B cell (primary cell): ENCODE results near the gene FCRL5. TPM values are rescaled to one million over a fixed set of nuclear protein-coding genes. Genes with fewer than 3 reads are reported as not detected.

Source experiments
- ATAC-seq: fragments of 200-7000 bp; cut with Tn5 transposase; one replicate; pipeline ENCODE4 v1.10.0; 2021; ENCODE audit warnings: low read depth, mild to moderate bottlenecking, moderate number of reproducible peaks, moderate library complexity
- CTCF ChIA-PET: fragments of 350-600 bp; sonication (Branson Sonifier 250); formaldehyde crosslinking; loops from one replicate; lab custom pipeline; 2021; ENCODE audit warnings: antibody characterized with exemption, inconsistent platforms; lab: Charles Lee
- POLR2A ChIA-PET: fragments of 350-600 bp; sonication (Branson Sonifier 250); formaldehyde crosslinking; loops from one replicate; lab custom pipeline; 2021; ENCODE audit warnings: antibody characterized with exemption; lab: Charles Lee
- DNase-seq: peaks from one replicate; pipeline ENCODE4 v3.0.0; 2013
- H2AFZ ChIP-seq: 2 replicates; pipeline ENCODE4 v1.6.1; 2012; ENCODE audit warnings: mild to moderate bottlenecking, low read depth, low read length; ENCODE audit not compliant: insufficient read depth, poor library complexity, severe bottlenecking
- H3K27ac ChIP-seq, 2 donors: 1 replicate in 1 of 2; 2 replicates in 1 of 2; pipeline ENCODE4 v1.5.1; 2012 to 2013; ENCODE audit warnings: low read length in 2 of 2, mild to moderate bottlenecking in 2 of 2, moderate library complexity in 1 of 2
- H3K27me3 ChIP-seq, 4 experiments: fragments of 200-600 bp in 1 of 4; sonication (generic) in 1 of 4; replicated peaks in 1 of 4; 1 replicate in 2 of 4; 2 replicates in 2 of 4; pipeline versions ENCODE4 v1.6.1 to v1.7.0; 2013 to 2016; ENCODE audit warnings: low read length in 3 of 4, mild to moderate bottlenecking in 2 of 4, mixed read lengths in 1 of 4, moderate library complexity in 1 of 4; ENCODE audit not compliant: insufficient read depth in 4 of 4, control insufficient read depth in 3 of 4; ENCODE audit errors: control extremely low read depth in 1 of 4
- H3K36me3 ChIP-seq, 2 experiments: replicated peaks in 1 of 2; 1 replicate in 1 of 2; 2 replicates in 1 of 2; pipeline versions ENCODE4 v1.6.1 to v1.7.1; 2013; ENCODE audit warnings: low read length in 1 of 2; ENCODE audit not compliant: insufficient read depth in 2 of 2, control insufficient read depth in 1 of 2; ENCODE audit errors: control extremely low read depth in 1 of 2, extremely low read depth in 1 of 2
- H3K4me1 ChIP-seq, 2 donors: fragments of 200-600 bp in 1 of 2; sonication (generic) in 1 of 2; 1 replicate in 1 of 2; 2 replicates in 1 of 2; pipeline versions ENCODE4 v1.5.1 to v1.6.1; 2013 to 2017; ENCODE audit warnings: low read length in 2 of 2; ENCODE audit not compliant: control insufficient read depth in 2 of 2, insufficient read depth in 2 of 2
- H3K4me2 ChIP-seq: replicated peaks from 2 replicates; pipeline ENCODE3; 2012; ENCODE audit warnings: mild to moderate bottlenecking, low read depth, low read length; ENCODE audit not compliant: poor library complexity, severe bottlenecking
- H3K4me3 ChIP-seq, 5 experiments: fragments of 200-600 bp in 1 of 5; sonication (generic) in 1 of 5; 1 replicate in 3 of 5; 2 replicates in 2 of 5; pipeline versions ENCODE4 v1.5.1 to v1.7.0; 2011 to 2016; ENCODE audit warnings: low read length in 4 of 5, mild to moderate bottlenecking in 4 of 5, low read depth in 2 of 5, control low read depth in 1 of 5, moderate library complexity in 1 of 5; ENCODE audit not compliant: insufficient read depth in 1 of 5; ENCODE audit errors: control extremely low read depth in 1 of 5, extremely low read depth in 1 of 5
- H3K79me2 ChIP-seq: fragments of 200-600 bp; sonication (generic); one replicate; pipeline ENCODE4 v1.6.0; 2016; ENCODE audit warnings: low read length; ENCODE audit not compliant: control insufficient read depth, insufficient read depth
- H3K9ac ChIP-seq: fragments of 200-600 bp; sonication (generic); 2 replicates; pipeline ENCODE4 v1.6.1; 2017; ENCODE audit warnings: mild to moderate bottlenecking, low read length, moderate library complexity
- H3K9me3 ChIP-seq, 3 donors: one replicate each; pipeline versions ENCODE4 v1.6.1 to v1.7.1; 2013; ENCODE audit warnings: low read length in 2 of 3; ENCODE audit not compliant: control insufficient read depth in 2 of 3, insufficient read depth in 1 of 3; ENCODE audit errors: control extremely low read depth in 1 of 3
- H4K20me1 ChIP-seq: 2 replicates; pipeline ENCODE4 v1.6.0; 2012; ENCODE audit warnings: mild to moderate bottlenecking, low read length; ENCODE audit not compliant: insufficient read depth, control insufficient read depth, poor library complexity, severe bottlenecking
- H3K27ac Mint-ChIP-seq: one replicate; pipeline ENCODE4 v1.8.0; 2021; ENCODE audit warnings: mixed read lengths
- H3K27me3 Mint-ChIP-seq: one replicate; pipeline ENCODE4 v1.8.0; 2021; ENCODE audit warnings: mixed read lengths
- H3K4me1 Mint-ChIP-seq: one replicate; pipeline ENCODE4 v1.8.0; 2021; ENCODE audit warnings: mixed read lengths
- H3K4me3 Mint-ChIP-seq: one replicate; pipeline ENCODE4 v1.8.0; 2021; ENCODE audit warnings: mixed read lengths
- H3K9me3 Mint-ChIP-seq: one replicate; pipeline ENCODE4 v1.8.0; 2022; ENCODE audit warnings: mixed read lengths; ENCODE audit not compliant: insufficient read depth
- CTCF ChIP-seq: fragments of 200-600 bp; IDR thresholded peaks from one replicate; pipeline ENCODE4 v1.8.0; 2022; ENCODE audit warnings: antibody characterized with exemption, mild to moderate bottlenecking
- EZH2 ChIP-seq: IDR thresholded peaks from 2 replicates; pipeline ENCODE4 v1.6.1; 2012; ENCODE audit warnings: borderline replicate concordance, low read depth, mild to moderate bottlenecking, moderate library complexity, low read length; ENCODE audit not compliant: insufficient read depth, poor library complexity, severe bottlenecking
- WGBS: methylation state at CpG from one replicate; pipeline ENCODE4 v1.1.5; 2013; ENCODE audit warnings: missing lambda C conversion rate; ENCODE audit not compliant: insufficient coverage; 5-methylcytosine and 5-hydroxymethylcytosine counted together
- intact Hi-C: fragments of 100-400 bp; cut with micrococcal nuclease; formaldehyde crosslinking; loops from one replicate; pipeline ENCODE4 v1.10.0; 2022
- polyA plus RNA-seq: library from polyadenylated mRNA; depleted of rRNA; stranded (reverse); fragments of >200 nt; gene quantifications from 2 replicates; pipeline ENCODE4 v1.2.3, GENCODE V29; 2012
- total RNA-seq, 2 donors: library from RNA; stranded (reverse); fragments of 120-200 nt in 1 of 2; gene quantifications; 1 replicate in 1 of 2; 2 replicates in 1 of 2; pipeline versions ENCODE4 v1.2.3 to v1.2.4, GENCODE V29; 2013 to 2022

FCRL5 gene
- total and polyA plus RNA-seq, 2 donors (not counting 1 experiment from before 2014, with no cell fraction given) = 34.0 to 108 TPM

DNA sequence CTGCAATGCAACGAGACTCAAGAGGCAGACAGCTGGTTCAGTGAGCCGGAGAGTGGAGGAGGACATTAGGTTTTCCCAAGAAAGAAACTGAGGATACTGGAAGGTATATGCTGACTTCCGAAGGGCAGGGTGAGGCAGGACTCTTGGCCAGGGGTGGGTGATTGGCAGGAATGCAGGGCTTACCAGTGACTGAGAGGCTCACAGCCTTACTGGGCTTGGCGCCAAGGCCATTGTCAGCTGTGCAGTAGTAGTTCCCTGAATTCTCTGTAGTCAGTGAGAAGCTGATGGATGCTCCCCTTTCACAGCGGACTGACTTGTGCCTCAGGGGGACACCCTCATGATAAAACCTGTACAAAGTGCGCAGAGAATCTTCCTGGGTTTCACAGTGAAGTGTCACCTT, 9.6 kb downstream of the FCRL5 start:
- no peak overlapping the region for H3K4me3 Mint-ChIP-seq
- H3K79me2 ChIP-seq = no peaks in the 10 kb centered on the region
- ATAC-seq (no peak), DNase-seq (no peak)
- no peak overlapping the region for H2AFZ ChIP-seq
- intact Hi-C loops = no loop called here
- no peaks in the 10 kb centered on the region for H4K20me1 ChIP-seq
- H3K27ac Mint-ChIP-seq = peak overlapping the region; percentile 13
- H3K9me3 Mint-ChIP-seq = no peaks in the 10 kb centered on the region
- WGBS = 92% methylated on average over 6 of the region's 6 CpGs
- H3K36me3 ChIP-seq = peaks cover 5 to 59% of the 10 kb centered on the region in 2 experiments
- H3K4me3 ChIP-seq = no peak overlapping the region
- peaks cover 54% of the 10 kb centered on the region for H3K4me1 Mint-ChIP-seq
- no peak for TF ChIP-seq CTCF
- TF ChIP-seq EZH2 = no peak
- H3K27me3 Mint-ChIP-seq = no peaks in the 10 kb centered on the region
- H3K4me1 ChIP-seq = peaks cover 15 to 18% of the 10 kb centered on the region in 2 donors
- H3K27ac ChIP-seq = no peak overlapping the region
- no peaks in the 10 kb centered on the region for H3K9me3 ChIP-seq
- no peak overlapping the region for H3K4me2 ChIP-seq
- ChIA-PET CTCF (interaction anchor here (1.0 to 3.5 kb wide), 3 partner anchors 37 to 172 kb away, joined by 3 to 8 read pairs (median 6); no protein-coding TSS in a partner anchor), POLR2A (no interaction called here)
- no peak overlapping the region for H3K9ac ChIP-seq
- no peaks in the 10 kb centered on the region for H3K27me3 ChIP-seq

- 93% methylated on average over 2 of the region's 3 CpGs for WGBS
- intact Hi-C loops = no loop called here
- H3K27me3 Mint-ChIP-seq = no peaks in the 10 kb centered on the region
- H3K9me3 ChIP-seq = no peaks in the 10 kb centered on the region
- no peaks in the 10 kb centered on the region for H3K27me3 ChIP-seq
- no peak for ATAC-seq
- no peak overlapping the region for H3K27ac Mint-ChIP-seq
- DNase-seq = no peak
- no peaks in the 10 kb centered on the region for H4K20me1 ChIP-seq
- H3K79me2 ChIP-seq = no peaks in the 10 kb centered on the region
- H3K9ac ChIP-seq = no peak overlapping the region
- H3K27ac ChIP-seq = no peak overlapping the region
- no peaks in the 10 kb centered on the region for H3K9me3 Mint-ChIP-seq
- no peak overlapping the region for H3K4me2 ChIP-seq
- TF ChIP-seq EZH2 (no peak), CTCF (no peak)
- ChIA-PET CTCF (interaction anchor here (2.2 to 3.5 kb wide), 2 partner anchors 35 to 39 kb away, joined by 6 to 8 read pairs; no protein-coding TSS in a partner anchor), POLR2A (no interaction called here)
- peaks cover 5 to 54% of the 10 kb centered on the region in 2 experiments for H3K36me3 ChIP-seq
- H3K4me3 ChIP-seq = no peak overlapping the region
- peak overlapping the region; percentile 11 for H3K4me3 Mint-ChIP-seq
- peaks cover 37% of the 10 kb centered on the region for H3K4me1 Mint-ChIP-seq
- peaks cover 15 to 18% of the 10 kb centered on the region in 2 donors for H3K4me1 ChIP-seq
- H2AFZ ChIP-seq = no peak overlapping the region
Observed at GRCh38 chr1:157540852-157541251, 11.5 kb downstream of the FCRL5 start.
